DND-41 (cell line): Measurements from ENCODE around the gene SLC22A15.

Source experiments
- CTCF ChIP-seq: IDR thresholded peaks from 2 replicates; pipeline ENCODE4 v1.5.1; 2012; ENCODE audit warnings: borderline replicate concordance, low read length, moderate library complexity, mild to moderate bottlenecking; ENCODE audit not compliant: poor library complexity, severe bottlenecking; ENCODE audit errors: extremely low read depth
- EZH2 ChIP-seq: IDR thresholded peaks from 3 replicates; pipeline ENCODE4 v1.6.1; 2012; ENCODE audit warnings: borderline replicate concordance, low read depth, mild to moderate bottlenecking, moderate library complexity, low read length, inconsistent platforms; ENCODE audit not compliant: severe bottlenecking

- TF ChIP-seq EZH2 (no peak), CTCF (no peak)
Measured at GRCh38 chr1:115976062-115976920, at the start of gene SLC22A15.
